Measurements from ENCODE around the gene RRAGD. TPM values are rescaled to one million over a fixed set of nuclear protein-coding genes. Genes with fewer than 3 reads are reported as not detected.

Gene RRAGD
- total RNA-seq, 1 donor: 3.3 TPM

GRCh38 chr6:89352278-89353117, 59.6 kb downstream of the RRAGD start, which contains the start of gene UBE2J1:
UBE2J1 (minus strand) TSS chr6:89352722; CDS start chr6:89352569, 153 bp downstream.
- peaks cover 22% of the 10 kb centered on the region for H3K4me1 ChIP-seq (ENCODE audit: insufficient read depth, low read length)
- peaks cover 9% of the 10 kb centered on the region for H3K27me3 ChIP-seq (ENCODE audit: insufficient read depth, low read length)
- no peaks in the 10 kb centered on the region for H3K36me3 ChIP-seq (ENCODE audit: insufficient read depth, low read length)
- H2AFZ ChIP-seq (ENCODE audit: low read length): peak within 1 kb of the TSS; percentile 92
- peak; percentile 98 for DNase-seq (ENCODE audit: insufficient read length, low spot score, missing footprints)
- peak within 1 kb of the TSS; percentile 95 for H3K4me2 ChIP-seq (ENCODE audit: insufficient read depth, low read length)
- H4K20me1 ChIP-seq (ENCODE audit: insufficient read depth, low read length): peaks cover 37% of the 10 kb centered on the region
- H3K4me3 ChIP-seq (ENCODE audit: insufficient read depth, low read length): peak within 1 kb of the TSS; percentile 98
- H3K9me3 ChIP-seq (ENCODE audit: low read depth, low read length): no peaks in the 10 kb centered on the region
- TF ChIP-seq, protein P1, sequence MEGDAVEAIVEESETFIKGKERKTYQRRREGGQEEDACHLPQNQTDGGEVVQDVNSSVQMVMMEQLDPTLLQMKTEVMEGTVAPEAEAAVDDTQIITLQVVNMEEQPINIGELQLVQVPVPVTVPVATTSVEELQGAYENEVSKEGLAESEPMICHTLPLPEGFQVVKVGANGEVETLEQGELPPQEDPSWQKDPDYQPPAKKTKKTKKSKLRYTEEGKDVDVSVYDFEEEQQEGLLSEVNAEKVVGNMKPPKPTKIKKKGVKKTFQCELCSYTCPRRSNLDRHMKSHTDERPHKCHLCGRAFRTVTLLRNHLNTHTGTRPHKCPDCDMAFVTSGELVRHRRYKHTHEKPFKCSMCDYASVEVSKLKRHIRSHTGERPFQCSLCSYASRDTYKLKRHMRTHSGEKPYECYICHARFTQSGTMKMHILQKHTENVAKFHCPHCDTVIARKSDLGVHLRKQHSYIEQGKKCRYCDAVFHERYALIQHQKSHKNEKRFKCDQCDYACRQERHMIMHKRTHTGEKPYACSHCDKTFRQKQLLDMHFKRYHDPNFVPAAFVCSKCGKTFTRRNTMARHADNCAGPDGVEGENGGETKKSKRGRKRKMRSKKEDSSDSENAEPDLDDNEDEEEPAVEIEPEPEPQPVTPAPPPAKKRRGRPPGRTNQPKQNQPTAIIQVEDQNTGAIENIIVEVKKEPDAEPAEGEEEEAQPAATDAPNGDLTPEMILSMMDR (IDR thresholded peaks at IDR 0.05; ENCODE audit: extremely low read depth, low read depth, low read length): no peak
- H3K27ac ChIP-seq (ENCODE audit: low read depth, low read length): peak within 1 kb of the TSS; percentile 90
- peaks cover 50% of the 10 kb centered on the region for H3K79me2 ChIP-seq (ENCODE audit: insufficient read depth, low read length)

- Histone ChIP-seq H3K79me2 (ENCODE audit: insufficient read depth, low read length) (peaks cover 57% of the 10 kb centered on the region), H3K4me2 (ENCODE audit: insufficient read depth, low read length) (peak overlapping the region; percentile 95), H3K27ac (ENCODE audit: low read depth, low read length) (peak overlapping the region; percentile 90), H3K9me3 (ENCODE audit: low read depth, low read length) (no peaks in the 10 kb centered on the region), H2AFZ (ENCODE audit: low read length) (peak overlapping the region; percentile 92), H3K4me3 (ENCODE audit: insufficient read depth, low read length) (peak overlapping the region; percentile 98), H3K36me3 (ENCODE audit: insufficient read depth, low read length) (no peaks in the 10 kb centered on the region), H3K27me3 (ENCODE audit: insufficient read depth, low read length) (peaks cover 4% of the 10 kb centered on the region), H4K20me1 (ENCODE audit: insufficient read depth, low read length) (peaks cover 43% of the 10 kb centered on the region), H3K4me1 (ENCODE audit: insufficient read depth, low read length) (peaks cover 22% of the 10 kb centered on the region)
- TF ChIP-seq, protein P1 (IDR thresholded peaks at IDR 0.05; ENCODE audit: extremely low read depth, low read depth, low read length): no peak
- no peak for DNase-seq (ENCODE audit: insufficient read length, low spot score, missing footprints)
These were observed 60.3 kb downstream of the RRAGD start for GRCh38 chr6:89351671-89352277.

DNA sequence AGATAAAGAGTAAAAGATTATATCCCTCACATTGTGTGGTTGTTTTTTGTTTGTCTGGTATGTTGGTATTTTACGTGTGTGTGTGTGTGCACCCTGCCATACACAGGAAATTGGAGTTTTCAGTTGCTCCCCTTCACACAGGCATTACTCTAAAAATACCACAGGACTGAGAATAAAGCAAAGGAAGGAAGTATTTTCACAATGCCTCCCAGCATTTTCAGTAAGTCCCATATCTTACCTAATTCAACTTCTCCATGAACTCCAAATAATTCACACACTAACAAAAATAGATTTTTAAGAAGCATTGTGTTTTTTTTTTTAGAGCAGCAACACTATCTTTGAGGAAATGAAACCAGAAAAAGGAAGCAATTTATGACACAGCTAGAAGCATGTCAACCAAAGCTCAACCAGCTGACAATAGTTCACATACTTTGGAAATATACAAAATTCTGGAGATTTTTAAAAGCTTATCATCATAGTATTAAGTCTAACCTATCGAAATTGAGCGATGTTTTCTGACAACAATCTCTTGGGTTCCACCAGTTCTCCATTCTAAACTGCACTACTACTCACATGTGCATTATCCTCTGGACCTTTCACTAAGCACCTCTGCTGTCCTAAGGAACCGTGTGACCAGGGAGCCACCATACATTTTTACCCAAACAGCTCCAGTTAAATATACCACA, 61.6 kb downstream of the RRAGD start:
- peak overlapping the region; percentile 95 for H3K4me2 ChIP-seq (ENCODE audit: insufficient read depth, low read length)
- no peak overlapping the region for H2AFZ ChIP-seq (ENCODE audit: low read length)
- H3K9me3 ChIP-seq (ENCODE audit: low read depth, low read length): no peaks in the 10 kb centered on the region
- TF ChIP-seq, protein P1 (IDR thresholded peaks at IDR 0.05; ENCODE audit: extremely low read depth, low read depth, low read length): no peak
- no peaks in the 10 kb centered on the region for H3K36me3 ChIP-seq (ENCODE audit: insufficient read depth, low read length)
- H4K20me1 ChIP-seq (ENCODE audit: insufficient read depth, low read length): peaks cover 46% of the 10 kb centered on the region
- DNase-seq (ENCODE audit: insufficient read length, low spot score, missing footprints): no peak
- H3K27ac ChIP-seq (ENCODE audit: low read depth, low read length): no peak overlapping the region
- H3K27me3 ChIP-seq (ENCODE audit: insufficient read depth, low read length): no peaks in the 10 kb centered on the region
- peaks cover 71% of the 10 kb centered on the region for H3K79me2 ChIP-seq (ENCODE audit: insufficient read depth, low read length)
- peaks cover 22% of the 10 kb centered on the region for H3K4me1 ChIP-seq (ENCODE audit: insufficient read depth, low read length)
- peak overlapping the region; percentile 3 for H3K4me3 ChIP-seq (ENCODE audit: insufficient read depth, low read length)
